OCI-LY1 (cell line): Measurements from ENCODE around the gene YIF1A.

Source experiments
- H2AFZ ChIP-seq: fragments of 200-600 bp; sonication (generic), shearing (Covaris generic); 2 replicates; pipeline ENCODE4 v1.6.0; 2014; ENCODE audit warnings: antibody characterized with exemption, mild to moderate bottlenecking, low read length
- H3F3A ChIP-seq: fragments of 200-600 bp; sonication (generic), shearing (Covaris generic); 2 replicates; pipeline ENCODE4 v1.6.0; 2014; ENCODE audit warnings: mild to moderate bottlenecking, antibody characterized with exemption, low read length, moderate library complexity; ENCODE audit not compliant: insufficient read depth
- H3K27ac ChIP-seq: fragments of 200-600 bp; sonication (generic); 2 replicates; pipeline ENCODE4 v1.5.1; 2014; ENCODE audit warnings: low read length, mixed run types, mild to moderate bottlenecking, low read depth; ENCODE audit not compliant: poor library complexity, severe bottlenecking
- H3K27me3 ChIP-seq: fragments of 200-600 bp; sonication (generic); 2 replicates; pipeline ENCODE4 v1.6.0; 2014; ENCODE audit warnings: antibody characterized with exemption, mild to moderate bottlenecking, low read length, moderate library complexity; ENCODE audit not compliant: insufficient read depth
- H3K36me3 ChIP-seq: fragments of 200-600 bp; sonication (generic); 2 replicates; pipeline ENCODE4 v1.6.1; 2014; ENCODE audit warnings: mild to moderate bottlenecking, antibody characterized with exemption, low read length, moderate library complexity, mixed read lengths; ENCODE audit not compliant: insufficient read depth
- H3K4me1 ChIP-seq: fragments of 200-600 bp; sonication (generic); 2 replicates; pipeline ENCODE4 v1.5.1; 2014; ENCODE audit warnings: mild to moderate bottlenecking, low read length, moderate library complexity; ENCODE audit not compliant: insufficient read depth, severe bottlenecking
- H3K4me2 ChIP-seq: fragments of 200-600 bp; sonication (generic), shearing (Covaris generic); 2 replicates; pipeline ENCODE4 v1.6.1; 2014; ENCODE audit warnings: low read length
- H3K4me3 ChIP-seq: fragments of 200-600 bp; sonication (generic); 2 replicates; pipeline ENCODE4 v1.5.1; 2014; ENCODE audit warnings: low read length, low read depth, mild to moderate bottlenecking, mixed read lengths; ENCODE audit not compliant: poor library complexity, severe bottlenecking
- H3K79me2 ChIP-seq: fragments of 200-600 bp; shearing (Covaris generic); 2 replicates; pipeline ENCODE4 v1.6.1; 2016; ENCODE audit warnings: mixed run types, low read length, mixed read lengths; ENCODE audit not compliant: insufficient read depth
- H3K9ac ChIP-seq: fragments of 200-600 bp; sonication (generic), shearing (Covaris generic); 2 replicates; pipeline ENCODE4 v1.6.1; 2014; ENCODE audit warnings: mild to moderate bottlenecking, low read length, mixed read lengths
- H3K9me2 ChIP-seq: fragments of 200-600 bp; sonication (generic), shearing (Covaris generic); 2 replicates; pipeline ENCODE4 v1.6.1; 2014; ENCODE audit warnings: low read depth, mild to moderate bottlenecking, low read length, mixed read lengths
- H3K9me3 ChIP-seq: fragments of 200-600 bp; shearing (Covaris generic); 2 replicates; pipeline ENCODE4 v1.6.1; 2014; ENCODE audit warnings: low read length, mixed read lengths
- H4K20me1 ChIP-seq: fragments of 200-600 bp; sonication (generic), shearing (Covaris generic); 2 replicates; pipeline ENCODE4 v1.6.0; 2016; ENCODE audit warnings: mild to moderate bottlenecking, low read length; ENCODE audit not compliant: insufficient read depth
- CTCF ChIP-seq: fragments of 200-600 bp; sonication (generic), shearing (Covaris generic); IDR thresholded peaks from 2 replicates; pipeline ENCODE4 v1.5.1; 2017; ENCODE audit warnings: mild to moderate bottlenecking, antibody characterized with exemption, low read length, moderate library complexity, mixed read lengths
- EZH2 ChIP-seq: fragments of 200-600 bp; sonication (generic), shearing (Covaris generic); IDR thresholded peaks from 2 replicates; pipeline ENCODE4 v1.8.0; 2017; ENCODE audit warnings: borderline replicate concordance, mixed run types, mild to moderate bottlenecking, antibody characterized with exemption, low read length, moderate library complexity, mixed read lengths

The YIF1A gene

GRCh38 chr11:66238786-66239413 is 50.0 kb downstream of the YIF1A start:
- H3K36me3 ChIP-seq = peaks cover 77% of the 10 kb centered on the region
- no peak for TF ChIP-seq EZH2
- no peak for TF ChIP-seq CTCF
- H3K4me2 ChIP-seq = no peak overlapping the region
- no peaks in the 10 kb centered on the region for H4K20me1 ChIP-seq
- no peak overlapping the region for H3K9ac ChIP-seq
- no peaks in the 10 kb centered on the region for H3F3A ChIP-seq
- no peaks in the 10 kb centered on the region for H3K9me2 ChIP-seq
- H3K27ac ChIP-seq = no peak overlapping the region
- H3K4me1 ChIP-seq = peaks cover 15% of the 10 kb centered on the region
- H3K27me3 ChIP-seq = no peaks in the 10 kb centered on the region
- H3K4me3 ChIP-seq = no peak overlapping the region
- H3K9me3 ChIP-seq = no peaks in the 10 kb centered on the region
- no peak overlapping the region for H2AFZ ChIP-seq
- no peaks in the 10 kb centered on the region for H3K79me2 ChIP-seq

GRCh38 chr11:66237867-66238266 is 51.1 kb downstream of the YIF1A start:
- Histone ChIP-seq H4K20me1 (no peaks in the 10 kb centered on the region), H3K4me2 (no peak overlapping the region), H3K4me3 (no peak overlapping the region), H3F3A (no peaks in the 10 kb centered on the region), H3K9ac (no peak overlapping the region), H3K36me3 (peaks cover 80% of the 10 kb centered on the region), H3K27me3 (no peaks in the 10 kb centered on the region), H3K79me2 (no peaks in the 10 kb centered on the region), H3K9me3 (no peaks in the 10 kb centered on the region), H3K9me2 (no peaks in the 10 kb centered on the region), H3K4me1 (peaks cover 15% of the 10 kb centered on the region), H2AFZ (no peak overlapping the region), H3K27ac (no peak overlapping the region)
- TF ChIP-seq EZH2 (no peak), CTCF (no peak)

- H3K9ac ChIP-seq = no peak overlapping the region
- H3K36me3 ChIP-seq = peaks cover 82% of the 10 kb centered on the region
Observed at GRCh38 chr11:66235141-66235540, 53.8 kb downstream of the YIF1A start.

More at GRCh38 chr11:66235141-66235540, 53.8 kb downstream of the YIF1A start:
- H4K20me1 ChIP-seq = no peaks in the 10 kb centered on the region
- H3K27ac ChIP-seq = no peak overlapping the region
- H3K4me3 ChIP-seq = no peak overlapping the region
- TF ChIP-seq EZH2 = no peak
- TF ChIP-seq CTCF = no peak
- H3K9me3 ChIP-seq = no peaks in the 10 kb centered on the region
- H3K4me1 ChIP-seq = no peaks in the 10 kb centered on the region
- H3K79me2 ChIP-seq = no peaks in the 10 kb centered on the region
- H3F3A ChIP-seq = no peaks in the 10 kb centered on the region
- no peak overlapping the region for H2AFZ ChIP-seq
- H3K27me3 ChIP-seq = no peaks in the 10 kb centered on the region
- H3K4me2 ChIP-seq = no peak overlapping the region
- H3K9me2 ChIP-seq = no peaks in the 10 kb centered on the region
